ENCODE data around the gene RNF125.

Gene RNF125

GRCh38 chr18:32093102-32093511, 74.5 kb downstream of the RNF125 start:
- TF ChIP-seq, protein P1, sequence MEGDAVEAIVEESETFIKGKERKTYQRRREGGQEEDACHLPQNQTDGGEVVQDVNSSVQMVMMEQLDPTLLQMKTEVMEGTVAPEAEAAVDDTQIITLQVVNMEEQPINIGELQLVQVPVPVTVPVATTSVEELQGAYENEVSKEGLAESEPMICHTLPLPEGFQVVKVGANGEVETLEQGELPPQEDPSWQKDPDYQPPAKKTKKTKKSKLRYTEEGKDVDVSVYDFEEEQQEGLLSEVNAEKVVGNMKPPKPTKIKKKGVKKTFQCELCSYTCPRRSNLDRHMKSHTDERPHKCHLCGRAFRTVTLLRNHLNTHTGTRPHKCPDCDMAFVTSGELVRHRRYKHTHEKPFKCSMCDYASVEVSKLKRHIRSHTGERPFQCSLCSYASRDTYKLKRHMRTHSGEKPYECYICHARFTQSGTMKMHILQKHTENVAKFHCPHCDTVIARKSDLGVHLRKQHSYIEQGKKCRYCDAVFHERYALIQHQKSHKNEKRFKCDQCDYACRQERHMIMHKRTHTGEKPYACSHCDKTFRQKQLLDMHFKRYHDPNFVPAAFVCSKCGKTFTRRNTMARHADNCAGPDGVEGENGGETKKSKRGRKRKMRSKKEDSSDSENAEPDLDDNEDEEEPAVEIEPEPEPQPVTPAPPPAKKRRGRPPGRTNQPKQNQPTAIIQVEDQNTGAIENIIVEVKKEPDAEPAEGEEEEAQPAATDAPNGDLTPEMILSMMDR (conservative IDR thresholded peaks at IDR 0.05), result no peak
- H3K27ac ChIP-seq, result peak overlapping the region; percentile 97

DNA sequence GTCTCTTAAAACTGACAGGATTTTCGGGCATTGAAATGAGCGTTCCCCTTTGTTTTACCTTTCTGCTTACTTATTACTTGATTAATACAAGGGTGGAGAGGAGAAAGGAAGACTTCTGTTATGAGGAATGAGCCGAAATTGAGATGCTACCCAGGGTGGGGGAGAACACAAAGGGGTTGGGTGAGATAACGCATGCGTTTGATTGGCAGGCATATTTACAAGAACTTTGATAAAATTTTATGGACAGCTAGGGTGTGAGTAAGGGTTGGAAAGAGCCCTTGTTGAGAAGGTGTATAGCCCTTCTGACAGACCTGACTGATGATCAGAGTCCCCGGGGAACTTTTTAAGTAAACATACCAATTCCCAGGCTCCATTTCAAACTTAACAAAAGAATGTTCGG, 74.9 kb downstream of the RNF125 start:
- TF ChIP-seq, protein P1 (conservative IDR thresholded peaks at IDR 0.05), result no peak
- H3K27ac ChIP-seq, result peak overlapping the region; percentile 97

- no peak overlapping the region for H3K27ac ChIP-seq
- TF ChIP-seq, protein P1 (conservative IDR thresholded peaks at IDR 0.05), result no peak
Measured at GRCh38 chr18:32095192-32095899, 76.7 kb downstream of the RNF125 start.

- no peak overlapping the region for H3K27ac ChIP-seq
- TF ChIP-seq, protein P1 (conservative IDR thresholded peaks at IDR 0.05), result no peak
Measured at GRCh38 chr18:32095900-32096229, 77.2 kb downstream of the RNF125 start.

DNA sequence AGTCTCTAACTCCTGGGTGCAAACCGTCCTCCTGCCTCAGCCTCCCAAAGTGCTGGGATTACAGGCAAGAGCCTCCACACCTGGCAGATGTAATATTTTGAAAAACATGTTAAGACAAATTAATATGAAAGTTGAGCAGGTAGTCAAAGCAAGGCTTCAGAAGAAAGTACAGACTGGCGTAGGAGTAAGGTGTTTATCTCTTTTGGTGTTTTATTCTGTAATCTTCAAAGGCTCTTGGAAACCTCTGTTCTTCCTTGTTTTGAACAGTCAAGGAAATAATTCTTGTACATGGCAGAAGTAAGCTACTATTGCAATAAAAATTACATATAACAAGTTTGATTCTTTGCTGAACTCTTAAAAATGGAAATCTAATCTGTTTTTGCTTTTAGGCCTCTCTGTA, 78.3 kb downstream of the RNF125 start:
- TF ChIP-seq, protein P1 (conservative IDR thresholded peaks at IDR 0.05), result no peak
- H3K27ac ChIP-seq, result no peak overlapping the region

GRCh38 chr18:32104516-32104915, 85.9 kb downstream of the RNF125 start:
- TF ChIP-seq, protein P1 (conservative IDR thresholded peaks at IDR 0.05), result no peak
- H3K27ac ChIP-seq, result no peak overlapping the region

DNA sequence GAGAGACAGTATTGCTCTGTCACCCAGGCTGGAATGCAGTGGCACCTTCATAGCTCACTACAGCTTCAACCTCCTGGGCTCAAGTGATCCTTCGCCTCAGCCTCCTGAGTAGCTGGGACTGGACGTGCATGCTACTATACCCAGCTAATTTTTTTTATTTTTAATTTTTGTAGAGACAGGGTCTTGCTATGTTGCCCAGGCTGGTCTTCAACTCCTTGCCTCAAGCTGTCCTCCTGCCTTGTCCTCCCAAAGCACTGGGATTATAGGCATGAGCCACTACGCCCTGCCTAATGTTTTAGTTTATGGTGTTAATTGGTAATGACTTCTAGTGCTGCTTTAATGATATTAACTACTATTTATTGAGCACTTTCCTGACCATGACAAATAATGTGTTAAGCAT, 91.4 kb downstream of the RNF125 start:
- TF ChIP-seq, protein P1 (conservative IDR thresholded peaks at IDR 0.05), result no peak
- H3K27ac ChIP-seq, result no peak overlapping the region
